Activated CD4-positive, alpha-beta T cell treated with anti-CD3 and anti-CD28 coated beads, Interleukin-2, amount 10 ng/mL, durations not matched to agents 7 days and 5 days (primary cell): ENCODE measurements around the gene LYZL6. TPM values are rescaled to one million over a fixed set of nuclear protein-coding genes. Genes with fewer than 3 reads are reported as not detected.

ENCODE experiments used
- CTCF ChIA-PET: fragments of 350-600 bp; sonication (Branson Sonifier 250); formaldehyde crosslinking; loops from one replicate; lab custom pipeline; 2021; ENCODE audit warnings: antibody characterized with exemption; lab: Charles Lee
- POLR2A ChIA-PET: fragments of 350-600 bp; sonication (Branson Sonifier 250); formaldehyde crosslinking; loops from one replicate; lab custom pipeline; 2021; ENCODE audit warnings: antibody characterized with exemption; lab: Charles Lee
- DNase-seq: peaks from one replicate; pipeline ENCODE4 v3.0.0-alpha.2; 2020
- H3K27ac Mint-ChIP-seq: one replicate; pipeline ENCODE4 v1.8.0; 2021; ENCODE audit warnings: mild to moderate bottlenecking, moderate library complexity, mixed read lengths
- H3K27me3 Mint-ChIP-seq: one replicate; pipeline ENCODE4 v1.8.0; 2021; ENCODE audit warnings: mixed read lengths
- H3K36me3 Mint-ChIP-seq: one replicate; pipeline ENCODE4 v1.8.0; 2021; ENCODE audit warnings: low read depth, mixed read lengths
- H3K4me1 Mint-ChIP-seq: one replicate; pipeline ENCODE4 v1.8.0; 2021; ENCODE audit warnings: mixed read lengths
- H3K4me3 Mint-ChIP-seq: one replicate; pipeline ENCODE4 v1.8.0; 2021; ENCODE audit warnings: mild to moderate bottlenecking, moderate library complexity, mixed read lengths
- H3K9me3 Mint-ChIP-seq: one replicate; pipeline ENCODE4 v1.8.0; 2021; ENCODE audit warnings: mixed read lengths
- total RNA-seq, 2 experiments: library from RNA; stranded (reverse); gene quantifications; one replicate each; pipeline ENCODE4 v1.2.3, GENCODE V29; 2021

Gene LYZL6, protein sequence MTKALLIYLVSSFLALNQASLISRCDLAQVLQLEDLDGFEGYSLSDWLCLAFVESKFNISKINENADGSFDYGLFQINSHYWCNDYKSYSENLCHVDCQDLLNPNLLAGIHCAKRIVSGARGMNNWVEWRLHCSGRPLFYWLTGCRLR
- not detected for total RNA-seq

DNA sequence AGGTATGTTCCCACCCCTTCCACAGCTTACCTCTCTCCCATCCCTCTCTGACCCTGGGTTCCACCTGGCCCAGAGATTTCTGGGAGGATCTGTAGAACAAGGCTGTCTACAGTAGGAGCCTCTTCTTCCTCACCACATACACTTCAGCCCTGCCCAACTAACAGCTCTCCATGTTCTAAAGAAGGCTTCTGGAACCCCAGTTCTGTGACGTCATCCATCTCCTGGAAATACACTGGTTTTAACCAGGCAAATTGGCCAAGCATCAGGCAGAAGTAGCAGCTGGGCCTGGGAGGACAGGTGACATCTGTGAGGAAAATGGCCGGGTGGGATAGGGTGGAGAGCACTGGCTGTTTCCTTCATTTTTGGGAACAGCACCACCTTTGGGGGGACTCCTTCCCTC lies at the start of gene LYZL6:
Gene LYZL6, minus strand, starts transcription at position 177 of the 400 bp plus-strand sequence. CDS start 4,357 bp downstream, outside the sequence.
- CTCF ChIA-PET = interaction anchor here (0.7 to 1.0 kb wide), 3 partner anchors 32 to 1674 kb away, joined by 3 to 8 read pairs (median 3); no protein-coding TSS in a partner anchor
- no peak for DNase-seq
- Mint-ChIP-seq H3K27me3 (peaks cover 6% of the 10 kb centered on the region), H3K9me3 (peaks cover 2% of the 10 kb centered on the region), H3K4me1 (peaks cover 8% of the 10 kb centered on the region), H3K27ac (no peak within 1 kb of the TSS), H3K36me3 (no peaks in the 10 kb centered on the region), H3K4me3 (no peak within 1 kb of the TSS)
- POLR2A ChIA-PET = no interaction called here

GRCh38 chr17:35991075-35991474 lies 47.6 kb upstream of the LYZL6 start:
- H3K4me3 Mint-ChIP-seq = no peak overlapping the region
- ChIA-PET CTCF (interaction anchor here (1.2 kb wide), 1 partner anchor 81 kb away, joined by 3 read pairs; no protein-coding TSS in a partner anchor), POLR2A (no interaction called here)

DNA sequence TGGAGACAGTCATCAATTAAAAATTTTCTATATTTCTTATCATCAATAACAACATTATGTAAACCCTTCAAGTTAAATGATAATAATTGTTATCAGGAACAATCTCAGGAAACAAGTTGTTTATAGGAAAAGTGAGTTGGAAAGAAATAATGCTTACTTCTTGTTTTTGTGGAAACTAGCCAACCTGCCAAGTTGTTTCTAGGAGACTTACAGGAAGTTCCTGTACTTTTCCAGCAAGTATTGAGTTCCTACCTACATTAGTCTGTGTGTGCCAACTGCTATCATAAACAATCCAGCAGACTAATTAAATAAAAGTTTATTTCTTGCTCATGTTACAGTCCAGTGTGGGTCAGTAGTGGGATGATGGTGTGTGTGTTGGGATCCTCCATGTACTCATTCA lies 44.7 kb upstream of the LYZL6 start:
- H3K27me3 Mint-ChIP-seq = peaks cover 5% of the 10 kb centered on the region

More at GRCh38 chr17:35991075-35991474, 47.6 kb upstream of the LYZL6 start:
- no peaks in the 10 kb centered on the region for H3K36me3 Mint-ChIP-seq
- peaks cover 5% of the 10 kb centered on the region for H3K9me3 Mint-ChIP-seq
- no peaks in the 10 kb centered on the region for H3K4me1 Mint-ChIP-seq
- DNase-seq = no peak
- H3K27me3 Mint-ChIP-seq = peaks cover 21% of the 10 kb centered on the region
- no peak overlapping the region for H3K27ac Mint-ChIP-seq

DNA sequence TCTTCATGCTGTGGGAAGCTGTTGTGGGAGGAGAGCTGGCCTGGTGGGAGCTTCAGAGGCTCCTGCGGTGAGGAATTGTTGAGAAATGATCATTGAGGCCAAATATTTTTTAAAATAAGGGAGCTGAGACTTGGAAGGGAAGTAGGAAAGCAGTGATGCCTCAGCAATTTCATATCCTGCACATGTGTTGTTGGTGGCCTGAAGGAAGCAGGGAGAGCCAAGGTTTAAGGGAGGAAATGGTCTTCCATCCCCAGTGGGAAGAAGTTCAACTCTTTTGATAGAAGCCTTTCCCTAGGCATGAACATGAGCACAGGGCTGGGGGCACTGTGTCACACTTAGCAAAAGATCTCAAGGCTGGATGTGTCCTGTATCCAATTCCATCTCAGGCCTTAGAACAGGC lies 43.1 kb upstream of the LYZL6 start, which contains the start of gene CCL14:
Gene CCL14, minus strand, starts transcription at position 87 of the 400 bp plus-strand sequence. Its CDS starts 80 bp downstream, at position 7.
- Mint-ChIP-seq H3K9me3 (peaks cover 5% of the 10 kb centered on the region), H3K4me3 (no peak within 1 kb of the TSS), H3K4me1 (no peaks in the 10 kb centered on the region), H3K27me3 (peaks cover 3% of the 10 kb centered on the region), H3K27ac (no peak within 1 kb of the TSS), H3K36me3 (no peaks in the 10 kb centered on the region)
- no peak for DNase-seq
- ChIA-PET CTCF (interaction anchor here (0.5 kb wide), 1 partner anchor 11 kb away, joined by 5 read pairs; no protein-coding TSS in a partner anchor), POLR2A (no interaction called here)

More for the DNA sequence above, 44.7 kb upstream of the LYZL6 start:
- Mint-ChIP-seq H3K4me1 (no peaks in the 10 kb centered on the region), H3K9me3 (peaks cover 5% of the 10 kb centered on the region), H3K27ac (no peak overlapping the region), H3K4me3 (no peak overlapping the region), H3K36me3 (no peaks in the 10 kb centered on the region)
- POLR2A ChIA-PET = no interaction called here
- no peak for DNase-seq
- CTCF ChIA-PET = no interaction called here

- H3K9me3 Mint-ChIP-seq = peaks cover 5% of the 10 kb centered on the region
- H3K4me1 Mint-ChIP-seq = no peaks in the 10 kb centered on the region
- no peak overlapping the region for H3K27ac Mint-ChIP-seq
- POLR2A ChIA-PET = no interaction called here
- DNase-seq = no peak
- H3K27me3 Mint-ChIP-seq = peaks cover 2% of the 10 kb centered on the region
- H3K36me3 Mint-ChIP-seq = no peaks in the 10 kb centered on the region
- CTCF ChIA-PET = interaction anchor here (0.7 kb wide), 1 partner anchor 8 kb away, joined by 3 read pairs; no protein-coding TSS in a partner anchor
- no peak overlapping the region for H3K4me3 Mint-ChIP-seq
Measured at GRCh38 chr17:35984140-35984539, 40.6 kb upstream of the LYZL6 start.

- Mint-ChIP-seq H3K27ac (no peak overlapping the region), H3K27me3 (peaks cover 3% of the 10 kb centered on the region), H3K4me1 (no peaks in the 10 kb centered on the region), H3K9me3 (no peaks in the 10 kb centered on the region), H3K4me3 (no peak overlapping the region), H3K36me3 (no peaks in the 10 kb centered on the region)
- CTCF ChIA-PET = interaction anchor here (0.8 to 1.4 kb wide), 3 partner anchors 56 to 166 kb away, joined by 3 to 4 read pairs (median 3); no protein-coding TSS in a partner anchor
- DNase-seq = no peak
- POLR2A ChIA-PET = no interaction called here
Measured at GRCh38 chr17:35982409-35983191, 39.1 kb upstream of the LYZL6 start.

DNA sequence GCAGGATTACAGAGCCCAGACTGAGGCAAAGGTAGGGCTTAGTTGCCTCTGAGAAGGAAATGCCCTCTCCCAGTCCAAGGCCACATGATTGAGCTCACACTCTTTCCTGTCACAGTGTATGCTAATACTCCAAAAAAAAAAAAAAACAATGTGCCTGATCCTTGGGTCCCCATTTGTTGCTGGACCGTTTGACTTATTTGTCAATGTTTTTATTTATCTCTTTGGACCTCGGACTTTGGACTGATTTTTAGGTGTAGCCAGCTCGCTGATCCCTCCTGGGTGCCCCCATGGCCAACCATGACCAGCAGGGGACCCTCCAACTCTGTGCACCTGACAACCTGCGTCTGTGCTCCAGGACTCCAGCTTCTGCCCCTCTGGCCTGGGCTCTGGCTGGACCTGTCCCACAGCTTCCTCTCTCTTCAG lies 38.4 kb upstream of the LYZL6 start:
- Mint-ChIP-seq H3K27me3 (peaks cover 3% of the 10 kb centered on the region), H3K36me3 (no peaks in the 10 kb centered on the region), H3K27ac (no peak overlapping the region), H3K4me3 (no peak overlapping the region), H3K9me3 (no peaks in the 10 kb centered on the region), H3K4me1 (no peaks in the 10 kb centered on the region)
- ChIA-PET POLR2A (no interaction called here), CTCF (interaction anchor here (0.6 to 1.4 kb wide), 2 partner anchors 90 to 218 kb away, joined by 3 to 4 read pairs; no protein-coding TSS in a partner anchor)
- no peak for DNase-seq

DNA sequence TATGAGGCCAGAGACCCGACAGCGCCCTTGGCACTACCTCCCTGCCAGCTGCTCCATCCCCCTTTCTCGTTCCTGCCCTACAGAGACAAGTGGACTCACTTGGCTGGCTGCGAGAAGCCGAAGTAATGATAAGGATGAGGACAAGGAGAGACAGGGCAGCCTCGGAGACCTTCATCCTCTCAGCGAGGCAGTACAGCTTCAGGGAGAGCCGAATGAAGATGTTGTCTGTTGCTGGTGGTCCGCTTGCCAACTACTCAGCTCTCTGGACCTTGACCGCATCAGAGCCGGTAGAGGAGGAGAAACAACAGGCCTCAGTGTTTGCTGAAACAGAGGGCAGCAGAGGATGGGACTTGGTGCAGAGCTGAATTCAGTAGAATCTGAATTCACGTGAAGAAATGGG lies 37.7 kb upstream of the LYZL6 start, which contains the start of gene CCL16:
Gene CCL16, minus strand, starts transcription at position 252 of the 400 bp plus-strand sequence. Its CDS starts 77 bp downstream, at position 175.
- Mint-ChIP-seq H3K4me3 (no peak within 1 kb of the TSS), H3K4me1 (no peaks in the 10 kb centered on the region), H3K36me3 (no peaks in the 10 kb centered on the region), H3K27ac (no peak within 1 kb of the TSS), H3K27me3 (peaks cover 7% of the 10 kb centered on the region), H3K9me3 (no peaks in the 10 kb centered on the region)
- DNase-seq = no peak
- CTCF ChIA-PET = interaction anchor here (0.6 to 1.4 kb wide), 2 partner anchors 91 to 218 kb away, joined by 3 to 4 read pairs; no protein-coding TSS in a partner anchor
- POLR2A ChIA-PET = no interaction called here

DNA sequence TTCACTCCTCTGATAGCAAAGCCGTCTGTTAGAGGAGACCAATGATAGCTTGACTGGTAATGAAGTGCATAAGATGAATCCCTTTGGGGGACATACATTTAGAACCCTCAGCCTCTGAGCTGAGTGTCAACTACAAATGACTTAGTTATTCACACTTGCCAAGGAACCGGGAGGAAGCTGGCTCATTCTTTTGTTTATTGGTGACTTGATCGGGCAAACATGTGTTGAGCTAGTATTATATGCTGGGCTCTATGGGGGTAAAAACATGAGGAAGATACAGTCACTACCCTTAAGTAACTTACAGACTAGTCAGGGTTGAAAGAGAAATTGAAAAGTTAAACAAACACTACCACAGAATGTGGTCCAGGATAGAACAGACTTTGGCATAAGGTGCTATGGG lies 34.8 kb upstream of the LYZL6 start:
- CTCF ChIA-PET = interaction anchor here (1.1 to 2.0 kb wide), 4 partner anchors 9 to 94 kb away, joined by 3 to 5 read pairs (median 4); no protein-coding TSS in a partner anchor
- Mint-ChIP-seq H3K27ac (no peak overlapping the region), H3K36me3 (no peaks in the 10 kb centered on the region)

DNA sequence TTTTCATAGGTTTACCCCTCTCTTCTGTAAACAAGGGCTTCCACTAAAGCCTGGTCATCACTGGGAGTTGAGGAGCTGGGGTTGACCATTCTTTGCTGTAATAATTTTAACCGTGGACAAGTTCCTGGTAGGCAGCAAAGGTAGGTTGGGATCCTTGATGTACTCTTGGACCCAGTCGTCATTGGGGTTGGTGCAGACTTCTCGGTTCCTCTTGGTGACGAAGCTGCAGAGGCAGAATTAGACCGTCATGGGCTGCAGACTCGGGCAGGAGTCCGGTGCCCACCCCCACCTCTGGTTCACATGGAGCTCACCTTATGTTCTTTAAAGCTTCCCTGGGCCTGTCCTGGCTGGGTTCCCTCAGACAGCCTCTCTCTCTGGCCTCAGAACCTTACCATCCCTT lies 34.0 kb upstream of the LYZL6 start:
- no peak for DNase-seq
- POLR2A ChIA-PET = no interaction called here

More for the DNA sequence above, 34.8 kb upstream of the LYZL6 start:
- H3K9me3 Mint-ChIP-seq = no peaks in the 10 kb centered on the region
- POLR2A ChIA-PET = no interaction called here
- no peak overlapping the region for H3K4me3 Mint-ChIP-seq
- DNase-seq = no peak
- no peaks in the 10 kb centered on the region for H3K4me1 Mint-ChIP-seq
- H3K27me3 Mint-ChIP-seq = peaks cover 7% of the 10 kb centered on the region

DNA sequence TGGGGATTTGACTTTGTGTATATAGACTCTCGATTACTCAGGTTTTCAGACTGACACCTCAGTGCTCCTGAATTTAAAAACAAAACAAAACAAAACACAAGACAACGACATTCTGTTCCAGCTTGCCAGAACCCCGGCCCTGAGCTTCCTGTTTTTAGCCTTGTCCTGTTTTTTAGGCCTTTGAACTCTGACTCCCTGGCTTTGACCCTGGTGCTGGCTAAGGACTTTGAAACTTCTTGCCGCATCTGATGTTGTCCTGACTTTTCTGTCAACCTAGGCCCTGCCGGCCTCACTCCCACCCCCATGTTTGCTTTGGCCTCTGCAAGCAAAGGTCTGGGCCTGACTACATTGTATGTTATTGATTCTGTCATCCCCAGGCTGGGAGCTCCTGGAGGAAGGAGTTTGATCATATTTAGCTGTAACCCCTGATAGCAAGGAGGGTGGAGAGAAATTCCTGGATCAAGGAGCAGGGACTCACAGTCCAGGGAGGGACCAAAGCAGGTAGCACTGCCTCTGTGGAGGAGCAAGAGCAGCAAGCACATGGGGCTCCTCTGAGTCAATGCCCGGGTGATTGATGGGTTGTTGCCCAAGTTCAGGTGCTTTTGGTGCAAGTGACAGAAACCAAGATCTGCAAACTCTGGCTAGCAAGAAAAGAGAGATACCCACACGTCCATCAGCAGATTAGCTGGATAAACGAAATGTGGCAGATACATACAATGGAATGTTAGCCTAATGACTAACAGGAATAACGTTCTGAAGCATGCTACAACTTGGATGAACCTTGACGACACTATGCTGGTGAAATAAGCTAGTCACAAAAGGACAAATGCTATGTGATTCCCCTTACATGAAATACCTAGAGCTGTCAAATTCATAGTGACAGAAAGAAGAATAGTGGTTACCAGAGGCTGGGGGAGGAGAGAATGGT lies 30.1 kb upstream of the LYZL6 start:
- H3K27me3 Mint-ChIP-seq = peaks cover 6% of the 10 kb centered on the region
- DNase-seq = no peak
- H3K27ac Mint-ChIP-seq = no peak overlapping the region
- CTCF ChIA-PET = interaction anchor here (1.0 kb wide), 1 partner anchor 32 kb away, joined by 3 read pairs; no protein-coding TSS in a partner anchor
- POLR2A ChIA-PET = no interaction called here
- H3K9me3 Mint-ChIP-seq = no peaks in the 10 kb centered on the region
- H3K4me1 Mint-ChIP-seq = no peaks in the 10 kb centered on the region
- no peaks in the 10 kb centered on the region for H3K36me3 Mint-ChIP-seq
- no peak overlapping the region for H3K4me3 Mint-ChIP-seq

More for the DNA sequence above, 34.0 kb upstream of the LYZL6 start:
- CTCF ChIA-PET = interaction anchor here (1.4 to 2.1 kb wide), 4 partner anchors 8 to 95 kb away, joined by 3 to 5 read pairs (median 5); no protein-coding TSS in a partner anchor
- Mint-ChIP-seq H3K4me3 (no peak overlapping the region), H3K36me3 (no peaks in the 10 kb centered on the region), H3K9me3 (no peaks in the 10 kb centered on the region), H3K27ac (no peak overlapping the region), H3K4me1 (no peaks in the 10 kb centered on the region), H3K27me3 (peaks cover 7% of the 10 kb centered on the region)

DNA sequence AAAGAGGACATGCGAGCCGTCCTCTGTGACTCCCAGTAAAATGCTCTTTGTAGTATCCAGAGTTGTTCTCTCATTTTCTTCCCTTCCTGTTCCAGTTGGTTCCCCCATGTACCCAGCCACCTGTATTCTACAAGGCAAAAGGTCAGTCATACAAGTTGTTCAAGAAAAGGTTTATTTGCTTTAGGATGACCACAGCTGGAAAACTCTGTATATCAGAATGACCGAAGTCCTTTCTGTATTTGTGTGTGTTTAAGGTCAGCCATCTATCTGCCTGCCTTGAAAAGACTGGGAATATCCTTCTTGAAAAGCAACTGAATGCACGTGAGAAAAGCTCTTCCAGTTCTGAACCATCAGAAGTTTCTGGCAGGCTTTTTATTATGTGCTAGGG lies 29.4 kb upstream of the LYZL6 start:
- Mint-ChIP-seq H3K4me1 (no peaks in the 10 kb centered on the region), H3K27me3 (peaks cover 6% of the 10 kb centered on the region), H3K4me3 (no peak overlapping the region), H3K27ac (no peak overlapping the region), H3K9me3 (no peaks in the 10 kb centered on the region), H3K36me3 (no peaks in the 10 kb centered on the region)
- ChIA-PET CTCF (interaction anchor here (1.0 kb wide), 1 partner anchor 33 kb away, joined by 3 read pairs; no protein-coding TSS in a partner anchor), POLR2A (no interaction called here)
- DNase-seq = no peak
